BJ (cell line): Measurements from ENCODE around the gene TRIM36. TPM values are rescaled to one million over a fixed set of nuclear protein-coding genes. Genes with fewer than 3 reads are reported as not detected.
A peak's percentile ranks its signal among the peaks of the same experiment; 100 is the strongest.

Source experiments
- CTCF ChIA-PET: fragments of 350-600 bp; formaldehyde crosslinking; extraction: SDS; loops from one replicate; lab custom pipeline; 2021; ENCODE audit warnings: antibody characterized with exemption, inconsistent platforms; lab: Yijun Ruan, JAX
- POLR2A ChIA-PET: fragments of 300-600 bp; sonication (Branson Sonifier 250); formaldehyde crosslinking; extraction: SDS; loops from one replicate; lab custom pipeline; 2021; ENCODE audit warnings: antibody characterized with exemption; lab: Charles Lee
- DNase-seq: peaks from one replicate; pipeline ENCODE4 v3.0.0-alpha.2; 2011; ENCODE audit warnings: low read depth
- H3K27me3 ChIP-seq: 2 replicates; pipeline ENCODE4 v1.6.0; 2011; ENCODE audit warnings: low read length; ENCODE audit not compliant: control insufficient read depth, insufficient read depth
- H3K36me3 ChIP-seq: 2 replicates; pipeline ENCODE4 v1.5.1; 2011; ENCODE audit warnings: low read length; ENCODE audit not compliant: control insufficient read depth, insufficient read depth
- H3K4me3 ChIP-seq: 2 replicates; pipeline ENCODE4 v1.5.1; 2011; ENCODE audit warnings: low read depth, mild to moderate bottlenecking, control low read depth, low read length
- CTCF ChIP-seq: IDR thresholded peaks from 2 replicates; pipeline ENCODE4 v1.5.1; 2011; ENCODE audit warnings: low read depth, mild to moderate bottlenecking, control low read depth, inconsistent platforms, low read length, moderate library complexity; ENCODE audit not compliant: insufficient read depth
- polyA plus RNA-seq: library from polyadenylated mRNA; depleted of rRNA; stranded (reverse); fragments of >200 nt; gene quantifications from 2 replicates; pipeline ENCODE4 v1.2.3, GENCODE V29; 2011

TRIM36 gene
- polyA plus RNA-seq, 1 experiment: 0.15 TPM

DNA sequence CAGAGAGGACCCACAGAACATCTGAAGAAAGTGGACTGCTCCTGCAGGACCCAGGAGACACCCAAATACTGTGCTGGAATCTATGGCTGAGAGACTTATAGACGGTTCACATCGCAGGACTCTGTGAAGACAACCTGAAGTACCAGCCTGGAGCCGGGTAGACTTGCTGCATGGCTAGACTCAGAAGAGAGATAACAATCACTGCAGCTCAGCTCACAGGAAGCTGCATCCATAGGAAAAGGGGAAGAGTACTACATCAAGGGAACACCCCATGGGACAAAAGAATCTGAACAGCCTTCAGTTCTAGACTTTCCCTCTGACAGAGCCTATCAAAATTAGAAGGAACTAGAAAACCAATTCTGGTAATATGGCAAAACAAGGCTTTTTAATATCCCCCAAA lies 26.5 kb upstream of the TRIM36 start:
- ChIA-PET CTCF (interaction anchor here (0.6 to 1.6 kb wide), 4 partner anchors 17 to 116 kb away, joined by 3 to 4 read pairs (median 3); no protein-coding TSS in a partner anchor), POLR2A (no interaction called here)
- H3K27me3 ChIP-seq: no peaks in the 10 kb centered on the region
- H3K4me3 ChIP-seq: no peak overlapping the region
- TF ChIP-seq CTCF: no peak
- no peak for DNase-seq
- no peaks in the 10 kb centered on the region for H3K36me3 ChIP-seq

GRCh38 chr5:115194676-115195075 lies 25.0 kb upstream of the TRIM36 start:
- Histone ChIP-seq H3K4me3 (no peak overlapping the region), H3K27me3 (no peaks in the 10 kb centered on the region), H3K36me3 (no peaks in the 10 kb centered on the region)
- DNase-seq: peak; percentile 4
- TF ChIP-seq CTCF: no peak
- POLR2A ChIA-PET: no interaction called here
- CTCF ChIA-PET: no interaction called here

DNA sequence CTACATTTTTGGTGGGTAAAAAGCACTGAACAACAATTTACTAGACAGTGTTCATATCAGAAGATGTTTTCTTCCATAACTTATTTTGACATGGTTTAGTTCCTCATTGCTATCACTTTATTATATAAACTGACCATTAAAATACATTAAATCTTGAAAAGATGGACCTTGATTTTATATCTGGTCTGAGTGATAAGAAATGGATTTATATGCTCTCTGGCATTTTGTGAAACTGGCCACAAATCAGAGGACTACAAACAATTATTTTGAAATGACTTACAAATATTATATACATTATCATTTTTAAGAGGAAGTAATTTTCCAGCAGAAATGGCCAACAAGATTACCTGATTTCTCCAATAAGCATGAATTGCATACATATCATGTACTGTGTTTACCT lies 23.6 kb upstream of the TRIM36 start:
- no peak for TF ChIP-seq CTCF
- CTCF ChIA-PET: no interaction called here

GRCh38 chr5:115192098-115192497 lies 22.4 kb upstream of the TRIM36 start:
- Histone ChIP-seq H3K4me3 (no peak overlapping the region), H3K36me3 (no peaks in the 10 kb centered on the region), H3K27me3 (no peaks in the 10 kb centered on the region)
- CTCF ChIA-PET: no interaction called here
- DNase-seq: no peak
- TF ChIP-seq CTCF: no peak
- POLR2A ChIA-PET: no interaction called here

More for the DNA sequence above, 23.6 kb upstream of the TRIM36 start:
- POLR2A ChIA-PET: no interaction called here
- H3K36me3 ChIP-seq: no peaks in the 10 kb centered on the region
- no peak for DNase-seq
- H3K27me3 ChIP-seq: no peaks in the 10 kb centered on the region
- H3K4me3 ChIP-seq: no peak overlapping the region

- POLR2A ChIA-PET: no interaction called here
Measured at GRCh38 chr5:115191474-115192031, 21.8 kb upstream of the TRIM36 start.

More at GRCh38 chr5:115191474-115192031, 21.8 kb upstream of the TRIM36 start:
- Histone ChIP-seq H3K27me3 (no peaks in the 10 kb centered on the region), H3K4me3 (no peak overlapping the region), H3K36me3 (no peaks in the 10 kb centered on the region)
- DNase-seq: no peak
- no peak for TF ChIP-seq CTCF
- CTCF ChIA-PET: interaction anchor here (2.3 kb wide), 1 partner anchor 12 kb away, joined by 10 read pairs; no protein-coding TSS in a partner anchor
